AG09319 (cell line): ENCODE data around the gene IL16.

Experiments used
- DNase-seq: peaks from one replicate; pipeline ENCODE4 v3.0.0-alpha.2; 2010; ENCODE audit warnings: low read depth; ENCODE audit errors: extremely low read depth
- TF ChIP-seq, protein P1 (sequence below): IDR thresholded peaks from 2 replicates; pipeline ENCODE4 v1.5.1; 2011; ENCODE audit warnings: low read depth, mild to moderate bottlenecking, inconsistent platforms, low read length, moderate library complexity

The IL16 gene

DNA sequence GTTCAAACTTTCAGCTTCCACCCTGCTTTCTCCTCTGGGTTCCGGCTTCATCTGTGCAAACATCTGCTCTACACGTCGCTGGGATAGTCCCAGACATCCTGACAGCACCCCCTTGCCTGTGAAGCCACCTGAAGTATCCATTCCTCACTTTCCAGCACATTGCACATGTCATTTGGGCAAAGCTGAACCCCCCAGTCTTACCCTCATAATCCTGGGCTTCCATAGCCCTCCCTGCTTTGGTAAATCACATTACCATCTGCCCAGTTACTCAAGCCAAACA is 84.7 kb downstream of the IL16 start:
- TF ChIP-seq, protein P1, sequence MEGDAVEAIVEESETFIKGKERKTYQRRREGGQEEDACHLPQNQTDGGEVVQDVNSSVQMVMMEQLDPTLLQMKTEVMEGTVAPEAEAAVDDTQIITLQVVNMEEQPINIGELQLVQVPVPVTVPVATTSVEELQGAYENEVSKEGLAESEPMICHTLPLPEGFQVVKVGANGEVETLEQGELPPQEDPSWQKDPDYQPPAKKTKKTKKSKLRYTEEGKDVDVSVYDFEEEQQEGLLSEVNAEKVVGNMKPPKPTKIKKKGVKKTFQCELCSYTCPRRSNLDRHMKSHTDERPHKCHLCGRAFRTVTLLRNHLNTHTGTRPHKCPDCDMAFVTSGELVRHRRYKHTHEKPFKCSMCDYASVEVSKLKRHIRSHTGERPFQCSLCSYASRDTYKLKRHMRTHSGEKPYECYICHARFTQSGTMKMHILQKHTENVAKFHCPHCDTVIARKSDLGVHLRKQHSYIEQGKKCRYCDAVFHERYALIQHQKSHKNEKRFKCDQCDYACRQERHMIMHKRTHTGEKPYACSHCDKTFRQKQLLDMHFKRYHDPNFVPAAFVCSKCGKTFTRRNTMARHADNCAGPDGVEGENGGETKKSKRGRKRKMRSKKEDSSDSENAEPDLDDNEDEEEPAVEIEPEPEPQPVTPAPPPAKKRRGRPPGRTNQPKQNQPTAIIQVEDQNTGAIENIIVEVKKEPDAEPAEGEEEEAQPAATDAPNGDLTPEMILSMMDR: no peak
- no peak for DNase-seq

- no peak for DNase-seq
- TF ChIP-seq, protein P1: no peak
Measured at GRCh38 chr15:81281766-81282605, 85.3 kb downstream of the IL16 start.

DNA sequence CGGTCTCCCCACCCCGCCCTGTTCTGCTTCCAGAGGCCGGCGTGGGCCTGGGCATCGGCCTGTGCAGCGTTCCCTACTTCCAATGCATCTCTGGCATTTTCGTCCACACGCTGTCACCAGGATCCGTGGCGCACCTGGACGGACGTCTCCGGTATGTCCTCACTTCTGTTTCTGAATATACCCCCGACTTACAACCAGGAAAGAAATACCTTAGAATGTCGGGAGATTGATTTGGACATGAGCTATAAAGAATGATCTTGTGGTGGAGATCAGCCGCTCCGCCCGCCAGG is 85.9 kb downstream of the IL16 start:
- DNase-seq: no peak
- TF ChIP-seq, protein P1: no peak

GRCh38 chr15:81282911-81283310 is 86.2 kb downstream of the IL16 start:
- TF ChIP-seq, protein P1: no peak
- DNase-seq: no peak

DNA sequence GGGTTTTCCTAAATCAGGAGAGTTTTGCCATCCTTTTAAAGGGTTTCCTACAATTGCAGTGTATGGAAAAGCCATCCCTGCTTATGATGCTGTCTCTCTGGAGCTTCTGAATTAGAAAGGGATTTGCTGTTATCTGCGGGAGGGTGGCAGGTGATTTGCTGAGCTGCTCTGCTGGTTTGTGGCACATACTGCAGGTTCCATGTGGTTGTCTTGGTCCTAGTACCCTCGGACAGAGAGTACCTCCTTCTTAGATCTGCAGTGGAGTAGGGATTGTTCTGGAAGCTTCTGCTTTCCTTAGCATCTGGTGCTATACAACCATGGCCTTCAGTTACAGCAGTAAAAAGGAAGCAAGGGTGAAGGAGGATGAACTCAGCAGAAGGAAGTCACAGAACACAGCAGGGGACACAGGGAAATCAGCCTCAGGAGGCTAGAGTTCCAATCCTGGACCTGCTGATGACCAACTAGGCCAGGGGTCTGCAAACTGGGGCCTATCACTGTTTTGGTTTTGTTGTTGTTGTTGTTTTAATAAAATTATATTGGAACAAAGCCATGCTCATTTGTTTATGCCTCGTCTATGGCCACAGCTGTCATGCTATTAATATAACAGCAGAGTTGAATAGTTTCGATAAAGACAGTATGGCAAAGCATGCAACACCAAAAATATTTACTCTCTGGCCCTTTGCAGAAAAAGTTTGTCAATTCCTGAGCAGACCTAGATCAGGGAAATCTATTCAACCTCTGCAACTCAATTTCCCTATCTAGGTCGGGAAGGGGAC is 87.8 kb downstream of the IL16 start:
- TF ChIP-seq, protein P1: no peak
- DNase-seq: no peak

GRCh38 chr15:81285461-81285860 is 88.8 kb downstream of the IL16 start:
- TF ChIP-seq, protein P1: no peak
- no peak for DNase-seq

DNA sequence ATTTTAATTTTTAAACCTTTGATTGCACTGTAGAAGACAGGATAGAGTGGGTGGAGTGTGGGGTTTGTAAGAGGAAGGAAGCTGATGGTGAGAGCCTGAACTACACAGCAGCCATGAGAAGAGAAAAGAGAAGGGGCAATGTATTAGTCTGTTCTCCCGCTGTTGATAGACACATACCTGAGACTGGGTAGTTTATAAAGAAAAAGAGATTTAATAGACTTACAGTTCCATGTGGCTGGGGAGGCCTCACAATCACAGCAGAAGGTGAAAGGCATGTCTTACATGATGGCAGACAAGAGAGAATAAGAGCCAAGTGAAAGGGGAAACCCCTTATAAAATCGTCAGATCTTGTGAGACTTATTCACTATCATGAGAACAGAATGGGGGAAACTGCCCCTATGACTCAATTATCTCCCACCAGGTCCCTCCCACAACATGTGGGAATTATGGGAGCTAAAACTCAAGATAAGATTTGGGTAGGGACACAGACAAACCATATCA is 90.0 kb downstream of the IL16 start:
- DNase-seq: no peak
- TF ChIP-seq, protein P1: no peak
